Activated CD8-positive, alpha-beta T cell treated with anti-CD3 and anti-CD28 coated beads, Interleukin-2, amount 10 ng/mL, durations not matched to agents 7 days and 5 days (primary cell): ENCODE measurements around the gene YPEL3. TPM values are rescaled to one million over a fixed set of nuclear protein-coding genes. Genes with fewer than 3 reads are reported as not detected.

Experiments used
- ATAC-seq: fragments of 150-1000 bp; cut with Tn5 transposase; one replicate; pipeline ENCODE4 v1.10.0; 2021; ENCODE audit warnings: moderate library complexity
- CTCF ChIA-PET: fragments of 350-600 bp; sonication (Branson Sonifier 250); formaldehyde crosslinking; loops from one replicate; lab custom pipeline; 2021; ENCODE audit warnings: antibody characterized with exemption; lab: Charles Lee
- POLR2A ChIA-PET: fragments of 350-600 bp; sonication (Branson Sonifier 250); formaldehyde crosslinking; loops from one replicate; lab custom pipeline; 2021; ENCODE audit warnings: antibody characterized with exemption; lab: Charles Lee
- DNase-seq: peaks from one replicate; pipeline ENCODE4 v3.0.0-alpha.2; 2020
- H3K27ac Mint-ChIP-seq: one replicate; pipeline ENCODE4 v1.8.0; 2021; ENCODE audit warnings: mild to moderate bottlenecking, mixed read lengths
- H3K27me3 Mint-ChIP-seq: one replicate; pipeline ENCODE4 v1.8.0; 2021; ENCODE audit warnings: low read depth, mixed read lengths
- H3K36me3 Mint-ChIP-seq: one replicate; pipeline ENCODE4 v1.8.0; 2021; ENCODE audit warnings: low read depth, mixed read lengths
- H3K4me1 Mint-ChIP-seq: one replicate; pipeline ENCODE4 v1.8.0; 2021; ENCODE audit warnings: low read depth, mixed read lengths
- H3K4me3 Mint-ChIP-seq: one replicate; pipeline ENCODE4 v1.8.0; 2021; ENCODE audit warnings: mild to moderate bottlenecking, mixed read lengths
- H3K9me3 Mint-ChIP-seq: one replicate; pipeline ENCODE4 v1.8.0; 2022; ENCODE audit warnings: mixed read lengths; ENCODE audit not compliant: insufficient read depth
- total RNA-seq, 2 experiments: library from RNA; stranded (reverse); gene quantifications; one replicate each; pipeline ENCODE4 v1.2.3, GENCODE V29; 2021

YPEL3 gene
- total RNA-seq, 2 experiments from 2014 or later: 29.4 to 34.5 TPM

- H3K4me1 Mint-ChIP-seq: peaks cover 46% of the 10 kb centered on the region
- peak overlapping the region; percentile 82 for H3K27ac Mint-ChIP-seq
- POLR2A ChIA-PET: interaction anchor here (1.3 to 5.6 kb wide), 3 partner anchors 11 to 117 kb away, joined by 3 to 60 read pairs (median 34); partner anchors contain the start of genes CORO1A, TBX6 and YPEL3
- CTCF ChIA-PET: interaction anchor here (1.0 to 6.7 kb wide), 3 partner anchors 15 to 405 kb away, joined by 3 to 82 read pairs (median 64); partner anchors contain the start of genes SPN and TBX6
- peak overlapping the region; percentile 59 for H3K4me3 Mint-ChIP-seq
- ATAC-seq (no peak), DNase-seq (no peak)
- H3K36me3 Mint-ChIP-seq: peaks cover 80% of the 10 kb centered on the region
- no peaks in the 10 kb centered on the region for H3K27me3 Mint-ChIP-seq
- no peaks in the 10 kb centered on the region for H3K9me3 Mint-ChIP-seq
Measured at GRCh38 chr16:30068333-30068732, 27.7 kb downstream of the YPEL3 start.

- peak overlapping the region; percentile 99 for H3K4me3 Mint-ChIP-seq
- ATAC-seq (no peak), DNase-seq (no peak)
- H3K4me1 Mint-ChIP-seq: peaks cover 49% of the 10 kb centered on the region
- POLR2A ChIA-PET: interaction anchor here (3.1 to 5.6 kb wide), 3 partner anchors 8 to 118 kb away, joined by 34 to 60 read pairs (median 41); partner anchors contain the start of genes CORO1A, PPP4C, TBX6 and YPEL3
- peak overlapping the region; percentile 98 for H3K27ac Mint-ChIP-seq
- CTCF ChIA-PET: interaction anchor here (1.0 to 6.7 kb wide), 3 partner anchors 14 to 404 kb away, joined by 3 to 82 read pairs (median 64); partner anchors contain the start of genes SPN and TBX6
- no peaks in the 10 kb centered on the region for H3K9me3 Mint-ChIP-seq
- H3K36me3 Mint-ChIP-seq: peaks cover 77% of the 10 kb centered on the region
- H3K27me3 Mint-ChIP-seq: no peaks in the 10 kb centered on the region
Measured at GRCh38 chr16:30067584-30067916, 28.5 kb downstream of the YPEL3 start.

- H3K9me3 Mint-ChIP-seq: no peaks in the 10 kb centered on the region
- H3K4me1 Mint-ChIP-seq: peaks cover 47% of the 10 kb centered on the region
- H3K27me3 Mint-ChIP-seq: no peaks in the 10 kb centered on the region
- POLR2A ChIA-PET: interaction anchor here (1.8 to 5.6 kb wide), 5 partner anchors 8 to 118 kb away, joined by 9 to 60 read pairs (median 34); partner anchors contain the start of genes CORO1A, PPP4C, TBX6 and YPEL3
- CTCF ChIA-PET: interaction anchor here (1.0 to 6.7 kb wide), 4 partner anchors 9 to 404 kb away, joined by 3 to 82 read pairs (median 36); partner anchors contain the start of genes PPP4C, SPN and TBX6
- peak overlapping the region; percentile 98 for H3K27ac Mint-ChIP-seq
- H3K36me3 Mint-ChIP-seq: peaks cover 73% of the 10 kb centered on the region
- H3K4me3 Mint-ChIP-seq: peak overlapping the region; percentile 99
- ATAC-seq: no peak
- no peak for DNase-seq
Measured at GRCh38 chr16:30066761-30067583, 29.0 kb downstream of the YPEL3 start.

GRCh38 chr16:30065943-30066760 is 29.9 kb downstream of the YPEL3 start:
- no peaks in the 10 kb centered on the region for H3K27me3 Mint-ChIP-seq
- peak overlapping the region; percentile 99 for H3K4me3 Mint-ChIP-seq
- DNase-seq (no peak), ATAC-seq (no peak)
- ChIA-PET POLR2A (interaction anchor here (0.9 to 5.6 kb wide), 11 partner anchors 9 to 289 kb away, joined by 3 to 60 read pairs (median 7); partner anchors contain the start of genes CD2BP2, CORO1A, PPP4C and TBX6), CTCF (interaction anchor here (0.9 to 6.7 kb wide), 8 partner anchors 9 to 120 kb away, joined by 3 to 82 read pairs (median 6); partner anchors contain the start of genes PPP4C and TBX6)
- peaks cover 65% of the 10 kb centered on the region for H3K36me3 Mint-ChIP-seq
- H3K9me3 Mint-ChIP-seq: no peaks in the 10 kb centered on the region
- H3K4me1 Mint-ChIP-seq: peaks cover 47% of the 10 kb centered on the region
- H3K27ac Mint-ChIP-seq: peak overlapping the region; percentile 98

- H3K4me1 Mint-ChIP-seq: peaks cover 44% of the 10 kb centered on the region
- peak within 1 kb of the TSS; percentile 99 for H3K4me3 Mint-ChIP-seq
- no peaks in the 10 kb centered on the region for H3K9me3 Mint-ChIP-seq
- DNase-seq (peak; percentile 98), ATAC-seq (peak; percentile 88)
- CTCF ChIA-PET: interaction anchor here (0.7 to 6.7 kb wide), 9 partner anchors 8 to 120 kb away, joined by 3 to 82 read pairs (median 5); partner anchors contain the start of genes PPP4C, TBX6 and TLCD3B
- H3K27ac Mint-ChIP-seq: peak within 1 kb of the TSS; percentile 98
- no peaks in the 10 kb centered on the region for H3K27me3 Mint-ChIP-seq
- POLR2A ChIA-PET: interaction anchor here (0.6 to 5.6 kb wide), 12 partner anchors 8 to 567 kb away, joined by 3 to 60 read pairs (median 6); partner anchors contain the start of genes CD2BP2, CORO1A, PPP4C and TBX6
- H3K36me3 Mint-ChIP-seq: peaks cover 56% of the 10 kb centered on the region
Measured at GRCh38 chr16:30065102-30065942, 30.7 kb downstream of the YPEL3 start, which contains the start of gene ALDOA. ALDOA (plus strand) TSS chr16:30065760; CDS start chr16:30066898, 1,138 bp downstream.

- Mint-ChIP-seq H3K36me3 (peaks cover 50% of the 10 kb centered on the region), H3K27ac (peak overlapping the region; percentile 98), H3K9me3 (no peaks in the 10 kb centered on the region), H3K27me3 (no peaks in the 10 kb centered on the region), H3K4me3 (peak overlapping the region; percentile 99), H3K4me1 (peaks cover 39% of the 10 kb centered on the region)
- ChIA-PET CTCF (interaction anchor here (1.8 to 6.7 kb wide), 3 partner anchors 11 to 121 kb away, joined by 7 to 82 read pairs (median 64); partner anchors contain the start of gene TBX6), POLR2A (interaction anchor here (1.3 to 5.6 kb wide), 7 partner anchors 8 to 291 kb away, joined by 3 to 60 read pairs (median 9); partner anchors contain the start of genes CD2BP2, CORO1A, PPP4C and TBX6)
- DNase-seq: peak; percentile 34
- ATAC-seq: no peak
Measured at GRCh38 chr16:30064729-30065101, 31.3 kb downstream of the YPEL3 start.

- Mint-ChIP-seq H3K4me1 (peaks cover 33% of the 10 kb centered on the region), H3K27me3 (no peaks in the 10 kb centered on the region)
- CTCF ChIA-PET: interaction anchor here (0.8 to 6.7 kb wide), 7 partner anchors 11 to 248 kb away, joined by 3 to 82 read pairs (median 7); partner anchors contain the start of genes PAGR1 and TBX6
Measured at GRCh38 chr16:30063893-30064728, 31.9 kb downstream of the YPEL3 start.

GRCh38 chr16:30063278-30063892 is 32.6 kb downstream of the YPEL3 start:
- H3K27me3 Mint-ChIP-seq: no peaks in the 10 kb centered on the region
- peak overlapping the region; percentile 98 for H3K27ac Mint-ChIP-seq
- no peak for DNase-seq
- peak overlapping the region; percentile 99 for H3K4me3 Mint-ChIP-seq
- H3K4me1 Mint-ChIP-seq: peaks cover 27% of the 10 kb centered on the region
- no peaks in the 10 kb centered on the region for H3K9me3 Mint-ChIP-seq
- ATAC-seq: no peak
- CTCF ChIA-PET: interaction anchor here (0.8 to 6.7 kb wide), 5 partner anchors 10 to 248 kb away, joined by 3 to 82 read pairs (median 4); partner anchors contain the start of genes PAGR1 and TBX6
- POLR2A ChIA-PET: interaction anchor here (0.6 to 1.6 kb wide), 4 partner anchors 10 to 406 kb away, joined by 3 to 6 read pairs (median 4); a partner anchor contains a TSS
- H3K36me3 Mint-ChIP-seq: peaks cover 40% of the 10 kb centered on the region

More at GRCh38 chr16:30063893-30064728, 31.9 kb downstream of the YPEL3 start:
- POLR2A ChIA-PET: interaction anchor here (0.6 to 5.6 kb wide), 5 partner anchors 9 to 405 kb away, joined by 3 to 60 read pairs (median 6); partner anchors contain the start of genes TBX6 and YPEL3
- ATAC-seq (peak; percentile 16), DNase-seq (peak; percentile 79)
- H3K27ac Mint-ChIP-seq: peak overlapping the region; percentile 98
- peaks cover 44% of the 10 kb centered on the region for H3K36me3 Mint-ChIP-seq
- no peaks in the 10 kb centered on the region for H3K9me3 Mint-ChIP-seq
- H3K4me3 Mint-ChIP-seq: peak overlapping the region; percentile 99
